22Rv1 (cell line): Measurements from ENCODE around the gene MAPK9.

Source experiments
- H3K27ac ChIP-seq: fragments of 450-650 bp; 2 replicates; pipeline ENCODE4 v1.5.1; 2017
- CTCF ChIP-seq: fragments of 450-650 bp; IDR thresholded peaks from 2 replicates; pipeline ENCODE4 v1.5.1; 2017; ENCODE audit warnings: mild to moderate bottlenecking
- ZFX ChIP-seq: fragments of 450-650 bp; IDR thresholded peaks from 2 replicates; pipeline ENCODE4 v1.6.1; 2017; ENCODE audit warnings: antibody characterized with exemption, borderline replicate concordance

MAPK9 gene

DNA sequence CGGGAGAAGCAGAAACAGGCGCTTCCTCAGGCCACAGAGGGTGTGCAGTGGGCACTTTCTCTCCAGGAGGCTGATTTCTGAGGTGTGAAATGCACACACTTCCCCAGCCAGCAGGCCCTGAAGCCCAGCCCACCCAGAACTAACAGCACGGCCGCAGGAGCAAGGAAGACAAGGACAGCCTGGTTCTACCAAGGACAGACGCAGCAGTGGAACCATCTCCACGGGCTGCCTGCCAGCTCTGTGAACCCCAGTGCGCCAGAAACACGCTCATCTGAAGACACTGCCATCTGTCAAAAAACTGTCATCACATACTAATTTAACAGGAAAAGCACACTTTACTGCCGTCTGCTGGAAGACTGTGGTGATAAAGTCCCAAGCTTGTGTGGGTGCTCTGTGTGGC is 40.7 kb downstream of the MAPK9 start:
- TF ChIP-seq ZFX (no peak), CTCF (no peak)
- no peak overlapping the region for H3K27ac ChIP-seq

DNA sequence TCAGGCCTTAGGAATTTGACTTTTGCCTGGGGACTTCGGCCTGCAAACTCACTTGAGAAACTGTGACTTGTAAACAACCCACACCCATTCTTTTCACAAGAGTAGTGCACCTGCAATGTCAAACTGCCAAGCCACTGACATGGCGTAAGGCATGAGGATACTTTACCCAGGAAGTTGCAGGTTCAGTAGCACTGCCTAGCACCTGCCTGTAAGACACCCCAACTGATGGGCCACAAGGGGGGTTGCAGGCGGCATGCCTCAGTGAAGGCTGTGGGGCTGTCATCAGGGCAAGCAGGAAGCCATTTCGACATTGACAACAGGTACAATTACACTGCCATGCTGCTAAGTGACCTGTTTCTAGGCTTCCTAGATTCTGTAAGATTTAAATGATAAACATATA is 41.6 kb downstream of the MAPK9 start:
- no peak overlapping the region for H3K27ac ChIP-seq
- TF ChIP-seq ZFX (no peak), CTCF (no peak)

DNA sequence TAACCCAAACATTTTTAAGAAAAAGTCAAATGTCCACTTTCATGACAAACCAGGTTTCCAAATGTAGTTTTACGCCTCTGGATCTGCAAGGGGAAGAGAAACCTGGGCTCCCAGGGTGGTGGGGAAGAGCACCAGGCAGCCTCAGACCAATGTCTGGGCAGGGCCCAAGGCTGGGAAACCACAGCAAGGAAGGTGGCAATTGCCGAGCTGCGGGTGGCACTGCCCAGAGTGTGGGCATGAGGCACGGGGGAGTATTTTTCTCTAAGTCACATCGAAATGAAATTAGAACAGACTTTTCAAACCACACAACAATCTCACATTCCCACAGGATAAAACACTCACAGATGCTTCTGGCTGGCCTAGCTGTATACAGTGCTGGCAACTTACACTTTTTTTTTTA is 50.3 kb downstream of the MAPK9 start:
- TF ChIP-seq CTCF, result no peak
- TF ChIP-seq ZFX, result no peak
- no peak overlapping the region for H3K27ac ChIP-seq

DNA sequence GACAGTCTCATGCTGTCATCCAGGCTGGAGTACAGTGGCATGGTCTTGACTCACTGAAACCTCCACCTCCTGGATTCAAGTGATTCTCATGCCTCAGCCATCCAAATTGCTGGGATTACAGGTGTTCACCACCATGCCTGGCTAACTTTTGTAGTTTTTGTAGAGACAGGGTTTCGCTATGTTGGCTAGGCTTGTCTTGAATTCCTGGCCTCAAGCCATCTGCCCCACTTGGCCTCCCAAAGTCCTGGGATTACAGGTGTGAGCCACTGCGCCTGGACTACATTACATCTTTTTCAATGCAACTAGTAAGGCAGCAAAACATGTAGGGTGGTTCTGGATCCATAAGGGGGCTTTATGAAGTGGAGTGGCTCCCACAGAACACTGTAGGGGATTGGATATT is 53.3 kb downstream of the MAPK9 start:
- no peak overlapping the region for H3K27ac ChIP-seq
- TF ChIP-seq CTCF, result no peak
- TF ChIP-seq ZFX, result no peak

GRCh38 chr5:180235846-180236245 is 56.0 kb downstream of the MAPK9 start:
- H3K27ac ChIP-seq, result no peak overlapping the region
- no peak for TF ChIP-seq CTCF
- TF ChIP-seq ZFX, result no peak

GRCh38 chr5:180235077-180235476 is 56.8 kb downstream of the MAPK9 start:
- H3K27ac ChIP-seq, result no peak overlapping the region
- no peak for TF ChIP-seq CTCF
- TF ChIP-seq ZFX, result no peak

GRCh38 chr5:180234271-180234670 is 57.6 kb downstream of the MAPK9 start:
- no peak overlapping the region for H3K27ac ChIP-seq
- TF ChIP-seq ZFX, result no peak
- no peak for TF ChIP-seq CTCF
